Upper lobe of left lung (tissue), 6 donors: Measurements from ENCODE around the gene KIF1A. TPM values are rescaled to one million over a fixed set of nuclear protein-coding genes. Genes with fewer than 3 reads are reported as not detected.

Experiments
- ATAC-seq, 2 donors: fragments of 200-7000 bp; cut with Tn5 transposase; one replicate each; pipeline ENCODE4 v1.9.1; 2022; ENCODE audit warnings: mild to moderate bottlenecking in 2 of 2, moderate library complexity in 2 of 2; ENCODE audit not compliant: low FRiP score in 2 of 2
- DNase-seq, 2 donors: peaks; one replicate each; pipeline ENCODE4 v3.0.0-alpha.2; 2019 to 2020
- H3K27ac ChIP-seq, 4 donors: fragments of 200-600 bp; sonication (generic); one replicate each; pipeline ENCODE4 v1.5.1; 2016 to 2019
- H3K27me3 ChIP-seq, 4 donors: fragments of 200-600 bp; sonication (generic); one replicate each; pipeline ENCODE4 v1.5.1; 2017 to 2019
- H3K36me3 ChIP-seq, 4 donors: fragments of 200-600 bp; sonication (generic); one replicate each; pipeline ENCODE4 v1.5.1; 2016 to 2019
- H3K4me1 ChIP-seq, 4 donors: fragments of 200-600 bp; sonication (generic); one replicate each; pipeline ENCODE4 v1.5.1; 2018 to 2019
- H3K4me3 ChIP-seq, 4 donors: fragments of 200-600 bp; sonication (generic); one replicate each; pipeline ENCODE4 v1.5.1; 2017 to 2019; ENCODE audit warnings: mild to moderate bottlenecking in 2 of 4, moderate library complexity in 1 of 4
- H3K9me3 ChIP-seq, 4 donors: fragments of 200-600 bp; sonication (generic); one replicate each; pipeline ENCODE4 v1.5.1; 2018 to 2019
- EP300 ChIP-seq, 4 donors: sonication (generic); formaldehyde crosslinking; IDR thresholded peaks; one replicate each; pipeline ENCODE4 v1.5.1; 2017; ENCODE audit warnings: antibody characterized with exemption in 4 of 4, control low read depth in 2 of 4
- POLR2A ChIP-seq, 4 donors: fragments of 450-650 bp; IDR thresholded peaks; one replicate each; pipeline ENCODE4 v1.5.1; 2016 to 2017; ENCODE audit warnings: antibody characterized with exemption in 4 of 4, mild to moderate bottlenecking in 2 of 4
- POLR2AphosphoS5 ChIP-seq, 2 donors: sonication (generic); formaldehyde crosslinking; IDR thresholded peaks; one replicate each; pipeline ENCODE4 v1.5.1; 2017; ENCODE audit warnings: antibody characterized with exemption in 2 of 2
- WGBS, 2 donors: methylation state at CpG; one replicate each; pipeline ENCODE4 v1.1.5; 2017 to 2018; 5-methylcytosine and 5-hydroxymethylcytosine counted together
- total RNA-seq, 6 donors: library from RNA; depleted of rRNA in 4 of 6; stranded (reverse); fragments of >200 nt in 4 of 6; gene quantifications; one replicate each; pipeline versions ENCODE4 v1.1.0 to v1.2.1, GENCODE V29; 2016 to 2021
- TF ChIP-seq, protein P1 (sequence below), 6 experiments: fragments of 450-650 bp in 4 of 6; fragments of 200-600 bp in 2 of 6; sonication (generic) in 2 of 6; IDR thresholded peaks; one replicate each; pipeline ENCODE4 v1.5.1; 2016 to 2019; ENCODE audit warnings: antibody characterized with exemption in 6 of 6
- donor health status: DM: no; HTN: no; CAD: no; lungs with moderate emphysema.
- donor health status: DM: no; HTN: yes; CAD: no; lungs with severe emphysema.

The KIF1A gene
- total RNA-seq, 6 donors from 2014 or later, result 0.15 to 1.2 (median 0.35) TPM; not detected in 2

GRCh38 chr2:240716130-240716798 lies 103.8 kb downstream of the KIF1A start:
- H3K27ac ChIP-seq, result no peak overlapping the region
- no peaks in the 10 kb centered on the region for H3K4me1 ChIP-seq
- DNase-seq, result peak in 1 of 2 donors; percentile 51
- no peak for ATAC-seq
- no peaks in the 10 kb centered on the region for H3K9me3 ChIP-seq
- H3K4me3 ChIP-seq, result no peak overlapping the region
- no peaks in the 10 kb centered on the region for H3K27me3 ChIP-seq
- no peaks in the 10 kb centered on the region for H3K36me3 ChIP-seq
- 87 to 90% methylated on average over 15 to 23 of the region's 23 CpGs for WGBS, 2 donors
- TF ChIP-seq, protein P1, sequence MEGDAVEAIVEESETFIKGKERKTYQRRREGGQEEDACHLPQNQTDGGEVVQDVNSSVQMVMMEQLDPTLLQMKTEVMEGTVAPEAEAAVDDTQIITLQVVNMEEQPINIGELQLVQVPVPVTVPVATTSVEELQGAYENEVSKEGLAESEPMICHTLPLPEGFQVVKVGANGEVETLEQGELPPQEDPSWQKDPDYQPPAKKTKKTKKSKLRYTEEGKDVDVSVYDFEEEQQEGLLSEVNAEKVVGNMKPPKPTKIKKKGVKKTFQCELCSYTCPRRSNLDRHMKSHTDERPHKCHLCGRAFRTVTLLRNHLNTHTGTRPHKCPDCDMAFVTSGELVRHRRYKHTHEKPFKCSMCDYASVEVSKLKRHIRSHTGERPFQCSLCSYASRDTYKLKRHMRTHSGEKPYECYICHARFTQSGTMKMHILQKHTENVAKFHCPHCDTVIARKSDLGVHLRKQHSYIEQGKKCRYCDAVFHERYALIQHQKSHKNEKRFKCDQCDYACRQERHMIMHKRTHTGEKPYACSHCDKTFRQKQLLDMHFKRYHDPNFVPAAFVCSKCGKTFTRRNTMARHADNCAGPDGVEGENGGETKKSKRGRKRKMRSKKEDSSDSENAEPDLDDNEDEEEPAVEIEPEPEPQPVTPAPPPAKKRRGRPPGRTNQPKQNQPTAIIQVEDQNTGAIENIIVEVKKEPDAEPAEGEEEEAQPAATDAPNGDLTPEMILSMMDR (IDR thresholded peaks at IDR 0.05), result no peak
- TF ChIP-seq POLR2A (IDR thresholded peaks at IDR 0.05) (no peak), POLR2AphosphoS5 (IDR thresholded peaks at IDR 0.05) (no peak), EP300 (IDR thresholded peaks at IDR 0.05) (no peak)

- ATAC-seq, result no peak
- Histone ChIP-seq H3K4me1 (no peaks in the 10 kb centered on the region), H3K36me3 (no peaks in the 10 kb centered on the region), H3K27ac (no peak overlapping the region), H3K9me3 (no peaks in the 10 kb centered on the region), H3K27me3 (no peaks in the 10 kb centered on the region), H3K4me3 (no peak overlapping the region)
- DNase-seq, result peak in 1 of 2 donors; percentile 60
- no peak for TF ChIP-seq POLR2A (IDR thresholded peaks at IDR 0.05)
- TF ChIP-seq EP300 (IDR thresholded peaks at IDR 0.05), result no peak
- TF ChIP-seq, protein P1 (IDR thresholded peaks at IDR 0.05), result no peak
- no peak for TF ChIP-seq POLR2AphosphoS5 (IDR thresholded peaks at IDR 0.05)
- WGBS, 2 donors, result 76 to 78% methylated on average over 14 to 22 of the region's 23 CpGs
Measured at GRCh38 chr2:240714747-240715725, 105.0 kb downstream of the KIF1A start.

- Histone ChIP-seq H3K9me3 (no peaks in the 10 kb centered on the region), H3K27ac (no peak overlapping the region), H3K4me3 (no peak overlapping the region), H3K36me3 (no peaks in the 10 kb centered on the region), H3K27me3 (no peaks in the 10 kb centered on the region), H3K4me1 (no peaks in the 10 kb centered on the region)
- peak in 1 of 2 donors; percentile 81 for DNase-seq
- TF ChIP-seq, protein P1 (IDR thresholded peaks at IDR 0.05), result no peak
- no peak for TF ChIP-seq POLR2AphosphoS5 (IDR thresholded peaks at IDR 0.05)
- TF ChIP-seq EP300 (IDR thresholded peaks at IDR 0.05), result no peak
- TF ChIP-seq POLR2A (IDR thresholded peaks at IDR 0.05), result no peak
- WGBS, 2 donors, result 72 to 79% methylated on average over 16 to 24 of the region's 26 CpGs
- ATAC-seq, result no peak
Measured at GRCh38 chr2:240713928-240714746, 105.9 kb downstream of the KIF1A start.

DNA sequence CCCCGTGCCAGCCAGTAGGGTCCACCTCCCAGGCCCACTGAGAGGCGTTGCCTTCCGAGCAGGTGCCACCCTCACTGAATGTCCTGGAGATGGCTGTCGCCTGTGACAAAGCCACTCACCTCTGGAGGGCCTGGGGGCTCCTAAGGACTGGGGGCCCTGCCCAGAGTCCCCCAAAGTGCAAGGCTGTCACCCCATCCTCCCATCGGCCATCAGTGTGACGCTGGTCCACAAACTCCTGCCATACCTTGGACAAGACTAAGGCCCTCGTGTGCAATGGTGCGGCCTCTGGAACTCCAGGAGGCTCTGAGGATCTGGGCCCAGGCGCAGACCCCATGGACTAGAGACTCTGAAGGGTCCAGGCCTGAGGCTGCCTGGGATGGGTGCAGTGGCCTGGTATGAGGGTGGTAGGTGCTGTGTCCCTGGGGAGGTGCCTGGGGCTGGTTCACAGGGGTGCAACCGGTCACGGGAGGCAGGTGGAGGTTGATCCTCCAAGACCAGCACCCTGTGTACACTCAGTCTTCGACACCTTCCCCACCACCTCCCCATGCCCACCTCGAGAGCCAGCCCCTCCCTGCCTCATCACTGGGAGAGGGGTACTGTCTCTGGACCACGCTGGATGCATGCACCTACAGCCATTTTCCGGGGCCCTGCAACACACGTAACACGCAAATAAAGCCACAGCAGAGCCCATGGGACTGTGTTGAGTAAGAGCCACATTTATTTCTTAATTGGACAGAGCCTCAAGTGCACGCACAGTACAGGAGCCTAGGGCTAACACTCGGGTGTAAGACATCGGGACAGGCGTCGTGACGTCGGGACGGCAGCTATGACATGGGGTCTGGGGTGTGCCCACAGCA lies 106.7 kb downstream of the KIF1A start:
- WGBS, 2 donors, result 87 to 91% methylated on average over 19 to 23 of the region's 25 CpGs
- DNase-seq (peak in 1 of 2 donors; percentile 52), ATAC-seq (no peak)
- no peak overlapping the region for H3K27ac ChIP-seq
- H3K9me3 ChIP-seq, result no peaks in the 10 kb centered on the region
- H3K4me1 ChIP-seq, result no peaks in the 10 kb centered on the region
- no peak overlapping the region for H3K4me3 ChIP-seq
- no peaks in the 10 kb centered on the region for H3K36me3 ChIP-seq
- no peak for TF ChIP-seq POLR2AphosphoS5 (IDR thresholded peaks at IDR 0.05)
- TF ChIP-seq, protein P1 (IDR thresholded peaks at IDR 0.05), result no peak
- no peak for TF ChIP-seq EP300 (IDR thresholded peaks at IDR 0.05)
- TF ChIP-seq POLR2A (IDR thresholded peaks at IDR 0.05), result no peak
- no peaks in the 10 kb centered on the region for H3K27me3 ChIP-seq
